ENCODE measurements around the gene HDAC2. TPM values are rescaled to one million over a fixed set of nuclear protein-coding genes. Genes with fewer than 3 reads are reported as not detected.

The HDAC2 gene
- total and polyA plus RNA-seq, 2 experiments from 2014 or later: 343 to 355 TPM

- peak; percentile 95 for ATAC-seq
- Mint-ChIP-seq H3K4me3 (no peak overlapping the region), H3K4me1 (peaks cover 12% of the 10 kb centered on the region), H3K27me3 (ENCODE audit: insufficient read depth, low read depth, poor library complexity) (peaks cover 7% of the 10 kb centered on the region), H3K9me3 (peaks cover 8% of the 10 kb centered on the region), H3K27ac (no peak overlapping the region), H3K36me3 (ENCODE audit: low read depth) (peaks cover 13% of the 10 kb centered on the region)
- H3F3A ChIP-seq (replicated peaks; ENCODE audit: low read depth): no peaks in the 10 kb centered on the region
- H3K4me2 ChIP-seq: no peak overlapping the region
- no peak overlapping the region for H3K4me3 ChIP-seq
- DNase-seq (ENCODE audit: low spot score): peak; percentile 81
- H2AFZ ChIP-seq: no peak overlapping the region
- TF ChIP-seq STAT1 (IDR thresholded peaks at IDR 0.05; ENCODE audit: unreplicated experiment): no peak
- TF ChIP-seq CTCF (conservative IDR thresholded peaks at IDR 0.05; ENCODE audit: low read depth in 2 of 2): peak; percentile 93 to 98
- no peak overlapping the region for H3K27ac ChIP-seq (ENCODE audit: low read depth)
- no peaks in the 10 kb centered on the region for H3K36me3 ChIP-seq (ENCODE audit: insufficient read depth)
- H4K20me1 ChIP-seq (replicated peaks; ENCODE audit: insufficient read depth): no peaks in the 10 kb centered on the region
- H3K27me3 ChIP-seq (ENCODE audit: insufficient read depth): no peaks in the 10 kb centered on the region
- H3K79me2 ChIP-seq (replicated peaks; ENCODE audit: insufficient read depth): no peaks in the 10 kb centered on the region
- H3K4me1 ChIP-seq (ENCODE audit: insufficient read depth): 0 out of 2 replicates have a peak, but pooled peaks cover 8% of the 10 kb centered on the region
- no peaks in the 10 kb centered on the region for H3K9me2 ChIP-seq (ENCODE audit: insufficient read depth)
Observed at GRCh38 chr6:113994934-113995342, 24.0 kb upstream of the HDAC2 start.

DNA sequence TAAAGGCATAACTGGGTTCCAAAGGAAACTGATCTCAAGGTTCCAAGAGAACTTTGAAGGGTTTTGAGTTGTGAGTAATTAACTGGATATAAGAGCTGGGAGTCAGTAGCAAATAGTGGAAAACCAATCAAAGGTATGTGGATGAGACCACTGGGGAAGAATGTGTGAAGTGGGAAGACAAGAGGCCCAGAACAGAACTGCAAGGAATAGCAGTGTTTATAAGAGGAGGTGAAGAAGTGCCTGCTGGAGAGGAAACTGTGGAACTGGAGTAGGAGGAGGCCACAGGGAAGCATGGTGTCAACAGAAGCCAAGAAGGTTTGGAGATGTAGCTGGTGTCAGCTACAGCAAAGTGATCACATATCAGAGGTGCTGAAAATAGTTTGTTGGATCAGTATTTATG lies 18.7 kb upstream of the HDAC2 start:
- Histone ChIP-seq H3K4me2 (no peak overlapping the region), H3K4me1 (ENCODE audit: insufficient read depth) (no peaks in the 10 kb centered on the region), H3K79me2 (replicated peaks; ENCODE audit: insufficient read depth) (no peaks in the 10 kb centered on the region), H3K36me3 (ENCODE audit: insufficient read depth) (no peaks in the 10 kb centered on the region), H3K27me3 (ENCODE audit: insufficient read depth) (no peaks in the 10 kb centered on the region), H3K4me3 (no peak overlapping the region), H2AFZ (no peak overlapping the region), H3F3A (replicated peaks; ENCODE audit: low read depth) (no peaks in the 10 kb centered on the region), H3K9me2 (ENCODE audit: insufficient read depth) (peaks cover 9% of the 10 kb centered on the region), H4K20me1 (replicated peaks; ENCODE audit: insufficient read depth) (no peaks in the 10 kb centered on the region), H3K27ac (ENCODE audit: low read depth) (no peak overlapping the region)
- DNase-seq (ENCODE audit: low spot score) (no peak), ATAC-seq (no peak)
- Mint-ChIP-seq H3K4me1 (peaks cover 1% of the 10 kb centered on the region; the same call in 2 of the 3 replicates), H3K9me3 (peaks cover 9% of the 10 kb centered on the region; the same call in 2 of the 3 replicates), H3K36me3 (ENCODE audit: low read depth) (peaks cover 10% of the 10 kb centered on the region; the same call in 2 of the 3 replicates), H3K27me3 (ENCODE audit: insufficient read depth, low read depth, poor library complexity) (peaks cover 4% of the 10 kb centered on the region), H3K27ac (no peak overlapping the region), H3K4me3 (no peak overlapping the region)
- TF ChIP-seq CTCF (conservative IDR thresholded peaks at IDR 0.05; ENCODE audit: low read depth in 2 of 2) (no peak), EZH2 (IDR thresholded peaks at IDR 0.05; ENCODE audit: low read depth, unreplicated experiment) (no peak), ETS1 (IDR thresholded peaks at IDR 0.05) (no peak), EZH2phosphoT487 (IDR thresholded peaks at IDR 0.05; ENCODE audit: unreplicated experiment) (no peak), REST (IDR thresholded peaks at IDR 0.05; ENCODE audit: unreplicated experiment) (no peak), NANOG (IDR thresholded peaks at IDR 0.05; ENCODE audit: borderline replicate concordance) (no peak), JUNB (IDR thresholded peaks at IDR 0.05; ENCODE audit: unreplicated experiment) (no peak), ZNF114 (CRISPR knock-in tag; IDR thresholded peaks at IDR 0.05) (no peak)
